Stimulated activated CD4-positive, alpha-beta T cell treated with anti-CD3 and anti-CD28 coated beads, Interleukin-4, amount 100 ng/mL, for 48 hours (primary cell): Measurements from ENCODE around the gene HOXB3.
A peak's percentile ranks its signal among the peaks of the same experiment; 100 is the strongest.

Source experiments
- DNase-seq, 2 donors: peaks; one replicate each; pipeline ENCODE4 v3.0.0-alpha.2; 2020; ENCODE audit warnings: low read depth in 2 of 2

The HOXB3 gene

GRCh38 chr17:48625495-48626244 lies 35.6 kb upstream of the HOXB3 start:
- no peak for DNase-seq

DNA sequence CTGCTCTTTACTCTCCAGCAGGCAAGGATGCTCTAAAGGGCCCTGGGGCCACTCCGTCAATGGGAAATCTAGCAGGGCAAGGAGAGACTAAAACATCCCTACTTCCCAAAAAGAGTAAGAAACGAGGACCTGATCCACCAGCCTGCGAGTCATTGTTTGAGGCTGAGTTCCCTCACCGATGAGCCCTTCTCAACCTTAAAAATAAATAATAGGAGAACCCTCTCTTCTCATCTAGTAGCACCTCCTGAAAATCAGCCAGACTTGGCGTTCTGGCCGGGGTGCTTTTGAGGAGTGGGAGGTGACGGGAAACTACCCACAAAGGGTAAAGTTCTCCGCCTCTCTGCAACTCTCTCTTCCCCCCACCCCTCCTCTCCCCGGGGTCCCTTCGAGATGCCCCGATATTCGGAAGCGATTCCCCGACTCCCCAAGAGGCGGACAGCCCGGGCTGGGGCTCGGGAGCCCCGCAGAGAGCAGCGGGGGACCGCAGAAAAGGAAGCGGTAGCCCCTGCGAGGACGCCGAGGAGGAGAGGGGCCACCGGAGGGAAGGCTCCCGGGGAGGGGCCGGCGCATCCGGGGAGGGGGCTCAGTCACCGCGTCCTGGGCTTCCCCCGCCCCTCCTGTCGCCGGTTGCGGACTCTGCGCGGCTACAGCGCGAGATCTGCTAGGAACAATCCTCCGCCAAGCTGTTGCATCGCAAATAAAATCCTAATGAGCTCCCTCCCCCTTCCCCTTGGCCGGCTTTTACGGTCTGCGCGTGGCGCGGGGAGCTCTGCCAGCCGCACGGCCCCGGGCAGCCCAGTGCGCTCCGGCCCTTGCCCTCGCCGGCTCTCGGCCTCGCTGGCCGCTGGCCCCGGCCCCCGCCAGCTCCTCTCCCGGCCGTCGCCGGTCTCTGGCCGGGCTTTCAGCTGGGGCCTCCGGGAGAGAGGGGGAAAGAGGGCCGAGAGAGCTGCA lies 34.8 kb upstream of the HOXB3 start:
- no peak for DNase-seq

DNA sequence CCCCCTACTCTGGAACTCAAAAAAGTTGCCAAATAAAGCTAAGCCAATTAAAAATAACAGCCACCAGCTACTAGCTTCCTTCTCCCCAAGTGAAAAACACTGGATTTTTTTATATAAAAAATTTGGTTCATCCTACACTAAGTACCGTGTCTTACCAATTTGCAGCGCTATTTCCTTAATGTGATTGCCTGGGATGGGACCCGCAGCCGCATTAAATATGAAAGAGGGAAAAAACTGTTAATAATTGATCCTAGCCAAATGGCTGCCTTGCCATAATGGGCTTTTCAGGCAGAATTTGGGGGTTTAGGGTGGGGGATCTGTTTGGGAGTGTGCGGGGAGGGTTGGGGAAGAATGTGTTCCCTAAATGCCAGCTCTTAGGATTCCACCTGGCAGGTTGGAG lies 34.1 kb upstream of the HOXB3 start:
- DNase-seq = no peak

DNA sequence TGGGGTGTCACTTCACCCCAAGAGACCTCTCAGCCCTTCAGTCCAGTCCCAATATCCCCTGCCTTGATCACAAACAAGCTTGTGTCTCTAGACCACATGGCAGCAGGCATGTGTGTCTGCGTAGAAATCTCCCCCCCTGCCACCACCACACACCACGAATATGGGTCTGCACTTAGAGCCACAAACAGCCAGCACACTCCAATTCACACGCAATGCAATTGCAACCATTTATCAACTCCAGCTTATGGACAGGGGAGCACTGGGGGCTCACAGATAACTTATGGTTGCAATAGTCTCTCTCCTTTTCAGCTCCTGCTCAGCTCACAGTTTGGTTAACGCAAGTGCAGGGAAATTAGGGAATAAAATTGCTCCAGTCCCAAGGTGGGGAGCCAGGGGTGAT lies 33.5 kb upstream of the HOXB3 start:
- DNase-seq = no peak

GRCh38 chr17:48622857-48623256 lies 32.8 kb upstream of the HOXB3 start:
- no peak for DNase-seq

DNA sequence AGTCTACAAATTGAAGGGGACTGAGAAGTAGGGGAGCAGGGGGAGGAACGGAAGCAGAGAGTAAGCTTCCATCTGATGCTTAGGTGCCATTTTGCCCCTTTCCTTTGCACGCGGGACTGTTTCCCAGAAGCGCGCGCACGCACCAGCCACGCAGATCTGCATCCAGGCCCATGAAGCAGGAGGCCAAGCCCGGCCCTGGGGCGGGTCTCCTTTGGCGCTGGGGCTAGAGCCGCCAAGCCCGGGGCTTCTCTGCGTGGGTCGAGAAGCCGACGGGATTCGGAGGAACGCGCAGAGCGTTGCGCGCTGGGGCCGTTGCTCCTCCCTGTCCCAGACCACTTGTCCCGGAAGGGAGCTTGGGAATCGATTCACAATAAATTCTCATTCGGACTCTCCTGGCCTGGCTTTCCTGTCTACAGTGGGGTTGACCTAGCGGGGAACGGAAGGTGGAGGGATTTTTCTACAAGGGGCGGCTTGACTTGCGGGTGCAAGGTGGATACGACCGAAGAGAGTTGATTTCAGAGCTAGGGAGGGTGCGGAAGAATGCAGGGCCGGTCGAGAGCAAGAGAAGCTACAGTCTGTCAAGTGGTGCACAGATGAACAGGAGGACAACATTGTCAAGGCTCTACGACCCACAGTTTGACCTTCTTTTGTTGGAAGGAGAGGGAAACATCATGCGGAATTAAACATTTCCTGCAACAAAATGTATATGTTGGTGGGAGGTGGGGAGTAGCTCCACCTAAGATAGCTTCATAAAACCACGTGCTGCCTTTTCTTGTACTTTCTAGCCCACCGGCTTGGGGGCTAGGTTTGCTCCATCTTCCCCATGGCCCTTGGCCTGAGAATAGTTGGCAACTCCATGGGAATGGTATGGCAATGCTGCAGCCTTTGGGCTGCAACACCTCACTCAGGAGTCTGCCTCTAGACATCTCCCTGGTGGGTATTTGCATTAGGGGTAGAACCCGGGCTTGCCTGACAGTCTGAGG lies 31.7 kb upstream of the HOXB3 start:
- no peak for DNase-seq

- DNase-seq = no peak
Observed at GRCh38 chr17:48620461-48621139, 30.6 kb upstream of the HOXB3 start.

- no peak for DNase-seq
Observed at GRCh38 chr17:48619826-48620449, 29.9 kb upstream of the HOXB3 start.

DNA sequence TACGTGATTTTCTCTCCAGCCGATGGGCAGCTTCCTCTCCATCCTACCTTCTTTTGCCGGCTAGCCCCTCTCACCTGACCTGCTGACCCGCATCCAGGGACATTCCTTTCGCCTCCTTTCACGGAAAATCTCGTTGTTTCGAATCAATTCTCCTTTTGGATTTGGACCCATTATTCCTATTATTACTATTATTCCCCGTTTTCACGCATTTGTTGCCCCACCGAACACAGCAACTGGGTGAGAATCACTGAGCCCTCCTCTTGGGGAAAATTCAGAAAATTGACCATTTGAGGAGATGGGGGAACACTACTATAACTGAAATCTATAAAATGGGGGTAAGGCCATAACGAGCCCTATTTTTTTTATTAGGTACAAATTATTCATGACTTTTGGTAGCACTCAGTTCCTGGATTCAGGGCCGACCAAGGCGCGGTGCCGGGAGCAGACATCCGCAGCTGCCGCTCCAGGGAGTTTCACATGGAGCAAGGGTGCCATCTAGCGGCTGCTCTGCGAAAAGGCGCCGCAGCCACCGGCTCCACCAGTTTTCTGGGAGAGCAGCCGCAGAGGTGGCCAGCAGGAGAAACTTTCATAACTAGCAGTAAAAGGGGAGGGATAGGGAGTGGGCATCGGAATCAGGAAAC lies 28.3 kb upstream of the HOXB3 start:
- peak; percentile 78 to 86 for DNase-seq

GRCh38 chr17:48617471-48618255 lies 27.6 kb upstream of the HOXB3 start:
- DNase-seq = no peak

- no peak for DNase-seq
Observed at GRCh38 chr17:48616717-48617470, 26.9 kb upstream of the HOXB3 start.

DNA sequence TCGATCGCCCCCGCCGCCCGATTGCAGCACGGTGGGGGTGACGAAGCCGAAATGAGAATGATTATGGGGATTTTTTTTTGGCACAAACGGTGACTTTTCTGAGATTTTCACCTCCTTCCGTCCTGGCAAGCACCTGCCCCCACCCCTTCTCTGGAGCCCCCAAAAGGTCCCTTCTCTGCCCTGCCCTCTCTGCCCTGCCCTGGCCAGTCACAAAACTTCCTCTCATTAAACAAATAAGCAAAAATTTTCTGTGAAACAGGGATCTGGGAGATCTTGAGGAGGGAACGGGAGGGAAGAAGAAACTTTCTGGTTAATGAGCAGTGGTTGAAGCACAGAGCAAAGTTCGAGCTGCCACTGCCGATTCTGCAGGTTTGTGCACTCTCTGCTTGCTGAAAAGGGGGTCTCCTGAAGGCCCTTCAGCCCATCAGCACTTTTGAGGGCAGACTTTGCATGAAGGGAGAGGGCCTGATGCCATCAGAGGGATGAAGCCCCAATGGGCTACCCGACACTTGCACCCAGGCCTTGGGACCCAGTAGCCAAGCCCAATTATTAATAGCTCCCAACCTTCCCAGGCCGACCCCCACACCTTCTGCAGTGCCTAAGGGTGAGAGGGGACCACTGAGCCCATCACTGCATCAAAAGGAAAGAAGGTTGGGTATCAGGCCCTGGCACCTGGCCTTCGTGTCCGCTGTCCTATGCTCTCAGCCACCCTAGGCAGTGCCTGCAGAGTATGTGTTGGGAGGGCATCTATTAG lies 26.1 kb upstream of the HOXB3 start:
- DNase-seq = no peak

- no peak for DNase-seq
Observed at GRCh38 chr17:48615047-48615962, 25.3 kb upstream of the HOXB3 start, which contains the start of gene HOXB8. Gene HOXB8, minus strand, starts transcription at chr17:48615292. Its CDS starts 588 bp downstream, at chr17:48614704.

DNA sequence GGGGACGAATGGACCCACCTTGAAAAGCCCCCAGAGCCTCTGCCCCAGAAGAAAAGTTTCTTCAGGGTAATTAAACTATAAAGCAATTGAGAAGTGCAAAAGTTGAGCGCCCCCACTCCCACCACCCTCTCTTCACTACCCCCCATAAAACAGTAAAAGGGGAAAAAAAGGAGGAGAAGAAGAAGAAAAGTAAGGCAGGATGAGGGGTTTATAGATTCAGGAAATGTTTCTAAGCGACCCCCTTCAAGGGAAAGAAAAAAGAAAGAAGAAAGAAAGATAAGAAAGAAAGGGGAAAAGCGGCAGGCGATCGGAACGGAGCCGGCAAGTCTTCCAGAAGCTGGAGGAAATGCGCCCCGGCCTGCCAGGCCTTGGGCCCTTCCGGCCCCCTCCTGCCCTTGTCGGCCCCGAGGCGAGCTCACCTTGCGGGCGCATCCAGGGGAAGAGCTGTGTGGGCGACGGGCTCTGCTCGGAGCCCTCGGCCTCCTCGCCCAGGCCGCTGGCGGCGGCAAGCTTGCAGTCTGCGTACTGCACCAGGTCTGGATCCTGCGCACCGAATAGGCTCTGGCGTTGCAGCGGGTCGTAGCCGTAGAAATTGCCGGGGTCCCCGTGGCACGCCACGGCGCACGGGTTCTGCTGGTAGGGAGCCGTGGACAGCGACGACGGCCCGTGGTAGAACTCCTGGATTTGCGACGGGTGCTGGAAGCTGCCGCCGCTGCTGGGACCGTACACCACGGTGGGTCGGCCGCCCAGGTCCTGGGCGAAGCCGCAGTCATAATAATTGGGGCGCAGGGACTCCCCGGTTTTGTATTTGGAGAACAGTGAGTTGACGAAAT lies 24.0 kb upstream of the HOXB3 start:
- no peak for DNase-seq

GRCh38 chr17:48612854-48613691 lies 23.0 kb upstream of the HOXB3 start:
- DNase-seq = no peak
